ENCODE measurements around the gene IER3IP1.

DNA sequence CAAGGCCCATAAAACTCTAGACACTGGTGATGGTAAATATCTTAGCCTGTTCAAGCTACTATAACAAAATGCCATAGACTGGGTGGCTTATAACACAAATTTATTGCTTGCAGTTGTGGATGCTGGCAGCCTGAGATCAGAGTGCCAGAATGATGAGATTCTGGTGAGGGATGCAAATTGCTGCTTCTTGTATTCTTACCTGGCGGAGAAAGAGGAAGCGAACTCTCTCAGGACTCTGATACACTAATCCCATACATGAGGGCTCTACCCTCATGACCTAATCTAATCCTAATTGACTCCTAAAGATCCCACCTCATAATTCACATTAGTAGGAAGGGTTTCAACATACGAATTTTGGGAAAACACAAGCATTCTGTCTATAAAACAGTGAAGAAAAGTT lies 4.6 kb upstream of the IER3IP1 start:
- TF ChIP-seq TAF1 (IDR thresholded peaks at IDR 0.05; ENCODE audit: low read depth, low read length) (no peak), PAX5 (IDR thresholded peaks at IDR 0.05; ENCODE audit: insufficient read depth, low read length, severe bottlenecking) (no peak), POLR2A (IDR thresholded peaks at IDR 0.05; ENCODE audit: low read depth, low read length) (no peak), POLR2AphosphoS5 (IDR thresholded peaks at IDR 0.05; ENCODE audit: low read depth, low read length) (no peak)

Measured in GM12891 (cell line).